Measurements from ENCODE around the gene CCL1. TPM values are rescaled to one million over a fixed set of nuclear protein-coding genes. Genes with fewer than 3 reads are reported as not detected.

The CCL1 gene
- total RNA-seq, 4 donors from 2014 or later, result not detected

- Histone ChIP-seq H3K27ac (no peak overlapping the region), H3K27me3 (no peaks in the 10 kb centered on the region), H3K9me3 (no peaks in the 10 kb centered on the region), H3K36me3 (no peaks in the 10 kb centered on the region), H3K4me1 (no peaks in the 10 kb centered on the region), H3K4me3 (no peak overlapping the region)
- DNase-seq (ENCODE audit: low spot score in 2 of 2), result no peak
- WGBS, 2 donors, result 40 to 43% methylated on average over 2 of the region's 2 CpGs
- no peak for TF ChIP-seq CTCF (IDR thresholded peaks at IDR 0.05)
- no peak for TF ChIP-seq EP300 (IDR thresholded peaks at IDR 0.05)
- TF ChIP-seq POLR2A (IDR thresholded peaks at IDR 0.05), result no peak
These were observed 36.0 kb upstream of the CCL1 start for GRCh38 chr17:34398990-34399389.

DNA sequence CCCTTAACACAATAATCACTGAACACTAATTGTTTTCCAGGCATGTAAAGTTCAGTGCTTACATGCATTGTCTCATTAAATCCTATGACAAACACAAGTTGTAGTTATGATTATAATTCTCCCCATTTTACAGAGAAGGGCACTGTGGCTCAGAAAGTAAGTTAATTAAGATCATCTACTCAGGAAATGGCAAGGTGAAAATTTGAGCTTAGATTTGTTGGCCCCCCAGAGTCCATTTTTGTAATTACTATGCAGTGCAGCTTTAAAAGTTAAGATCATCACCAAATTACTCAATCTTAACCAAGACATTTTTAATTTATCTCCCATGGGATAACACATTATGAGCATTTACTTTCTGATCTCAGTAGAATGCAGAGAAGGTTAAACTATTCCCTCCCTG lies 34.2 kb upstream of the CCL1 start:
- Histone ChIP-seq H3K27me3 (no peaks in the 10 kb centered on the region), H3K36me3 (no peaks in the 10 kb centered on the region), H3K9me3 (no peaks in the 10 kb centered on the region), H3K27ac (no peak overlapping the region), H3K4me3 (no peak overlapping the region), H3K4me1 (no peaks in the 10 kb centered on the region)
- TF ChIP-seq CTCF (IDR thresholded peaks at IDR 0.05), result no peak
- TF ChIP-seq POLR2A (IDR thresholded peaks at IDR 0.05), result no peak
- TF ChIP-seq EP300 (IDR thresholded peaks at IDR 0.05), result no peak
- DNase-seq (ENCODE audit: low spot score in 2 of 2), result no peak

DNA sequence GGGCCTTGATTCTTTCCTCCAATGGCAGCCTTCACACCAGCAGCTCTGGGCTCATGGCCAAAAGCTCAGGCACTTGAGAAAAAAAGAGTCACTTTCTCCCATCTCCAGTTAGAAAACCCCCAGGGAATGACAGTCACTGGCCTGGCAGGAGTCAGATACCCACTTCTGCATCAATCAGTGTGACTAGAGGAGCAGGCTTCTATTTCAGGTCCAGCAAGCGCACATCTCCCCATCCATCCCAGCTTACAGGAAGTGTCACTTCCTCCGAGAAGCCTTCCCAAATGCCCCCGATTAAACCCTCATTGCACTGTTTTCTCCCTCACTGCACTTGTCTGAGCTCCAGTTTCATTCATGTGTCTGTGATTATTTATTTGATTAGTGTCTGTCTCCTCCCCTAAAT lies 30.4 kb upstream of the CCL1 start:
- Histone ChIP-seq H3K27ac (no peak overlapping the region), H3K27me3 (no peaks in the 10 kb centered on the region), H3K9me3 (no peaks in the 10 kb centered on the region), H3K4me3 (no peak overlapping the region), H3K36me3 (no peaks in the 10 kb centered on the region), H3K4me1 (no peaks in the 10 kb centered on the region)
- 76 to 85% methylated on average over 3 of the region's 3 CpGs for WGBS, 2 donors
- TF ChIP-seq CTCF (IDR thresholded peaks at IDR 0.05) (no peak), EP300 (IDR thresholded peaks at IDR 0.05) (no peak), POLR2A (IDR thresholded peaks at IDR 0.05) (no peak)
- no peak for DNase-seq (ENCODE audit: low spot score in 2 of 2)

DNA sequence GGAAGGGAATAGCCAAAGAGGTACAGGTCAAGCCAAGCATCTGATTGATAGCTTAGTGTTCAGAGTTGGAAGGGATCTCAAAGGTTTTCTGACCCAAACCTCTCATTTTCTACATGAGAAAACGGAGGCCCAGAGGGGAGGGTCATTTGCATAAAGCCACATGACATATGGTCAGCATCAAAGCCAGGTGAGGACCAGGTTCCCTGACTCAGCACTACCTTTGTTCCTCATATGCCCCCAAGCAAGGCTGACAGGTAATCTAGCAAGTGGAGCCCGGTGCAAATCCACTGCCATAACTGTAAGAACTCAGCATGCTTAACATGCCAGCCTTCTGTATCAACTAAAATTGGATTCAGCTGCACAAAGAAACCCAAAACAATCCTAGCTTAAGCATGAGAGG lies 28.2 kb upstream of the CCL1 start:
- no peaks in the 10 kb centered on the region for H3K4me1 ChIP-seq
- H3K4me3 ChIP-seq, result no peak overlapping the region
- no peak overlapping the region for H3K27ac ChIP-seq
- H3K36me3 ChIP-seq, result no peaks in the 10 kb centered on the region
- H3K27me3 ChIP-seq, result no peaks in the 10 kb centered on the region
- WGBS, 2 donors, result 66 to 71% methylated on average over 2 of the region's 2 CpGs
- no peak for TF ChIP-seq CTCF (IDR thresholded peaks at IDR 0.05)
- TF ChIP-seq POLR2A (IDR thresholded peaks at IDR 0.05), result no peak
- TF ChIP-seq EP300 (IDR thresholded peaks at IDR 0.05), result no peak
- no peak for DNase-seq (ENCODE audit: low spot score in 2 of 2)
- no peaks in the 10 kb centered on the region for H3K9me3 ChIP-seq

DNA sequence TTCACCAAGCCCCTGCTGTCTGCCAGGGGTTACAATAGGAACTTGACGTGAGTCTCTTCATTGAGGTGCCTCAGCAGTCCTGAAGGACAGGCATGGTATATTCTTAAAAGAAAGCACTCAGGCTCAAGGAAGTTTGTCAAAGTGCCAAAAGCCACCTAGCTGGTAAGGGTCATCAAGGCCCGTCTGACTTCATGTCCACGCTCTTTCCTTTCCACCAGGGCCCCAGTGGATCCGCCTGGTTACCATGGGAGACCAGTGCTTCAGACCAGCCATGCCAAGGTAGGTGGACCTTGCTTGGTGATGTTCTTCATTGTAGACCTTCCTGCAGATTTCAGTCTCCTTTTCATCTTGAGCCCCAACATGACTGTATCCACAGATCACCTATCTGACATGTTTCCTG lies 27.6 kb upstream of the CCL1 start:
- 88 to 93% methylated on average over 4 of the region's 4 CpGs for WGBS, 2 donors
- Histone ChIP-seq H3K4me1 (no peaks in the 10 kb centered on the region), H3K27me3 (no peaks in the 10 kb centered on the region)

More for the DNA sequence above, 27.6 kb upstream of the CCL1 start:
- Histone ChIP-seq H3K27ac (no peak overlapping the region), H3K36me3 (no peaks in the 10 kb centered on the region), H3K4me3 (no peak overlapping the region), H3K9me3 (no peaks in the 10 kb centered on the region)
- TF ChIP-seq CTCF (IDR thresholded peaks at IDR 0.05), result no peak
- TF ChIP-seq EP300 (IDR thresholded peaks at IDR 0.05), result no peak
- TF ChIP-seq POLR2A (IDR thresholded peaks at IDR 0.05), result no peak
- no peak for DNase-seq (ENCODE audit: low spot score in 2 of 2)

Data from tibial nerve (tissue), 4 donors.